OCI-LY3 (cell line): ENCODE results near the gene NUCKS1.
A peak's percentile ranks its signal among the peaks of the same experiment; 100 is the strongest.

ENCODE experiments used
- H2AFZ ChIP-seq: fragments of 200-600, 300-600 bp; shearing (Covaris generic); 2 replicates; pipeline ENCODE4 v1.6.0; 2014; ENCODE audit warnings: antibody characterized with exemption, low read depth, low read length
- H3K27ac ChIP-seq: fragments of 200-600, 300-600 bp; sonication (generic); 2 replicates; pipeline ENCODE4 v1.5.1; 2014; ENCODE audit warnings: mild to moderate bottlenecking, low read length, moderate library complexity, mixed read lengths
- H3K27me3 ChIP-seq: fragments of 200-600, 300-600 bp; sonication (generic); 2 replicates; pipeline ENCODE4 v1.6.1; 2014; ENCODE audit warnings: low read depth, low read length, mixed read lengths
- H3K36me3 ChIP-seq: fragments of 200-600, 300-600 bp; sonication (generic); replicated peaks from 2 replicates; pipeline ENCODE3; 2014; ENCODE audit warnings: low read depth, low read length, mixed read lengths
- H3K4me1 ChIP-seq: fragments of 300-600, 200-600 bp; sonication (generic); 2 replicates; pipeline ENCODE4 v1.6.1; 2014; ENCODE audit warnings: low read length, mixed read lengths
- H3K4me2 ChIP-seq: fragments of 200-600, 300-600 bp; sonication (generic); 2 replicates; pipeline ENCODE4 v1.6.1; 2014; ENCODE audit warnings: low read length, mixed read lengths
- H3K4me3 ChIP-seq: fragments of 300-600, 200-600 bp; sonication (generic); 2 replicates; pipeline ENCODE4 v1.5.1; 2014; ENCODE audit warnings: antibody characterized with exemption, mild to moderate bottlenecking, low read length, moderate library complexity
- H3K79me2 ChIP-seq: fragments of 300-600, 200-600 bp; shearing (Covaris generic); 2 replicates; pipeline ENCODE4 v1.6.1; 2014; ENCODE audit warnings: mild to moderate bottlenecking, low read length, mixed read lengths
- H3K9ac ChIP-seq: fragments of 300-600, 200-600 bp; shearing (Covaris generic); 2 replicates; pipeline ENCODE4 v1.6.0; 2014; ENCODE audit warnings: mild to moderate bottlenecking, low read length, moderate library complexity
- H3K9me3 ChIP-seq: fragments of 200-600, 300-600 bp; shearing (Covaris generic); 2 replicates; pipeline ENCODE4 v1.6.1; 2014; ENCODE audit warnings: low read length, mixed read lengths; ENCODE audit not compliant: insufficient read depth
- H4K20me1 ChIP-seq: fragments of 200-600, 300-600 bp; sonication (generic); 2 replicates; pipeline ENCODE4 v1.6.1; 2016; ENCODE audit warnings: low read length, mixed read lengths; ENCODE audit not compliant: insufficient read depth
- EZH2phosphoT487 ChIP-seq: fragments of 200-600 bp; shearing (Covaris generic); IDR thresholded peaks from 2 replicates; pipeline ENCODE4 v1.6.1; 2018; ENCODE audit warnings: antibody characterized with exemption, mixed run types, low read depth
- TF ChIP-seq, protein P1 (sequence below): fragments of 200-600, 300-600 bp; sonication (generic); IDR thresholded peaks from 2 replicates; pipeline ENCODE4 v1.5.1; 2014; ENCODE audit warnings: antibody characterized with exemption, low read length, low read depth

Gene NUCKS1

GRCh38 chr1:205669341-205670149, 80.4 kb downstream of the NUCKS1 start:
- H3K4me2 ChIP-seq, result peak overlapping the region; percentile 94
- 0 out of 2 replicates have a peak overlapping the region, but pooled peaks have one; percentile 1 for H2AFZ ChIP-seq
- peaks cover 49% of the 10 kb centered on the region for H3K79me2 ChIP-seq
- H3K9me3 ChIP-seq, result no peaks in the 10 kb centered on the region
- TF ChIP-seq, protein P1, sequence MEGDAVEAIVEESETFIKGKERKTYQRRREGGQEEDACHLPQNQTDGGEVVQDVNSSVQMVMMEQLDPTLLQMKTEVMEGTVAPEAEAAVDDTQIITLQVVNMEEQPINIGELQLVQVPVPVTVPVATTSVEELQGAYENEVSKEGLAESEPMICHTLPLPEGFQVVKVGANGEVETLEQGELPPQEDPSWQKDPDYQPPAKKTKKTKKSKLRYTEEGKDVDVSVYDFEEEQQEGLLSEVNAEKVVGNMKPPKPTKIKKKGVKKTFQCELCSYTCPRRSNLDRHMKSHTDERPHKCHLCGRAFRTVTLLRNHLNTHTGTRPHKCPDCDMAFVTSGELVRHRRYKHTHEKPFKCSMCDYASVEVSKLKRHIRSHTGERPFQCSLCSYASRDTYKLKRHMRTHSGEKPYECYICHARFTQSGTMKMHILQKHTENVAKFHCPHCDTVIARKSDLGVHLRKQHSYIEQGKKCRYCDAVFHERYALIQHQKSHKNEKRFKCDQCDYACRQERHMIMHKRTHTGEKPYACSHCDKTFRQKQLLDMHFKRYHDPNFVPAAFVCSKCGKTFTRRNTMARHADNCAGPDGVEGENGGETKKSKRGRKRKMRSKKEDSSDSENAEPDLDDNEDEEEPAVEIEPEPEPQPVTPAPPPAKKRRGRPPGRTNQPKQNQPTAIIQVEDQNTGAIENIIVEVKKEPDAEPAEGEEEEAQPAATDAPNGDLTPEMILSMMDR, result no peak
- no peak for TF ChIP-seq EZH2phosphoT487
- H3K9ac ChIP-seq, result peak overlapping the region; percentile 74
- H3K27ac ChIP-seq, result peak overlapping the region; percentile 87
- peaks cover 3% of the 10 kb centered on the region for H3K36me3 ChIP-seq
- H3K27me3 ChIP-seq, result no peaks in the 10 kb centered on the region
- peaks cover 79% of the 10 kb centered on the region for H3K4me1 ChIP-seq
- peak overlapping the region; percentile 74 for H3K4me3 ChIP-seq
- no peaks in the 10 kb centered on the region for H4K20me1 ChIP-seq

GRCh38 chr1:205668951-205669340, 81.0 kb downstream of the NUCKS1 start:
- Histone ChIP-seq H2AFZ (no peak overlapping the region), H3K27ac (peak overlapping the region; percentile 87), H3K79me2 (peaks cover 49% of the 10 kb centered on the region), H3K4me2 (peak overlapping the region; percentile 94), H3K4me1 (peaks cover 83% of the 10 kb centered on the region), H3K9ac (peak overlapping the region; percentile 74), H3K36me3 (peaks cover 7% of the 10 kb centered on the region), H3K9me3 (no peaks in the 10 kb centered on the region), H3K4me3 (peak overlapping the region; percentile 74), H4K20me1 (no peaks in the 10 kb centered on the region), H3K27me3 (no peaks in the 10 kb centered on the region)
- no peak for TF ChIP-seq EZH2phosphoT487
- TF ChIP-seq, protein P1, result peak; percentile 46

GRCh38 chr1:205667909-205668643, 81.9 kb downstream of the NUCKS1 start:
- Histone ChIP-seq H3K79me2 (peaks cover 49% of the 10 kb centered on the region), H3K4me2 (peak overlapping the region; percentile 94), H3K27me3 (no peaks in the 10 kb centered on the region), H4K20me1 (no peaks in the 10 kb centered on the region), H3K36me3 (peaks cover 14% of the 10 kb centered on the region), H3K4me3 (peak overlapping the region; percentile 74), H3K9me3 (no peaks in the 10 kb centered on the region), H3K9ac (peak overlapping the region; percentile 74), H3K4me1 (peaks cover 83% of the 10 kb centered on the region), H3K27ac (peak overlapping the region; percentile 87), H2AFZ (no peak overlapping the region)
- no peak for TF ChIP-seq EZH2phosphoT487
- TF ChIP-seq, protein P1, result no peak
